ENCODE data around the gene YWHAQ.

GRCh38 chr2:9592699-9593098 lies 38.1 kb downstream of the YWHAQ start:
- TF ChIP-seq RXRA (IDR thresholded peaks at IDR 0.05; ENCODE audit: borderline replicate concordance, low read depth) (no peak), FOXJ3 (CRISPR knock-in tag; IDR thresholded peaks at IDR 0.05) (no peak), TEAD4 (IDR thresholded peaks at IDR 0.05; ENCODE audit: borderline replicate concordance, insufficient read depth) (no peak), ZBTB33 (IDR thresholded peaks at IDR 0.05; ENCODE audit: borderline replicate concordance, low read depth) (no peak), TAF1 (IDR thresholded peaks at IDR 0.05; ENCODE audit: borderline replicate concordance, low read depth, low read length) (no peak), EP300 (IDR thresholded peaks at IDR 0.05; ENCODE audit: borderline replicate concordance in 1 of 2, low read depth in 1 of 2, low read length in 1 of 2) (no peak)
- TF ChIP-seq, protein P1, sequence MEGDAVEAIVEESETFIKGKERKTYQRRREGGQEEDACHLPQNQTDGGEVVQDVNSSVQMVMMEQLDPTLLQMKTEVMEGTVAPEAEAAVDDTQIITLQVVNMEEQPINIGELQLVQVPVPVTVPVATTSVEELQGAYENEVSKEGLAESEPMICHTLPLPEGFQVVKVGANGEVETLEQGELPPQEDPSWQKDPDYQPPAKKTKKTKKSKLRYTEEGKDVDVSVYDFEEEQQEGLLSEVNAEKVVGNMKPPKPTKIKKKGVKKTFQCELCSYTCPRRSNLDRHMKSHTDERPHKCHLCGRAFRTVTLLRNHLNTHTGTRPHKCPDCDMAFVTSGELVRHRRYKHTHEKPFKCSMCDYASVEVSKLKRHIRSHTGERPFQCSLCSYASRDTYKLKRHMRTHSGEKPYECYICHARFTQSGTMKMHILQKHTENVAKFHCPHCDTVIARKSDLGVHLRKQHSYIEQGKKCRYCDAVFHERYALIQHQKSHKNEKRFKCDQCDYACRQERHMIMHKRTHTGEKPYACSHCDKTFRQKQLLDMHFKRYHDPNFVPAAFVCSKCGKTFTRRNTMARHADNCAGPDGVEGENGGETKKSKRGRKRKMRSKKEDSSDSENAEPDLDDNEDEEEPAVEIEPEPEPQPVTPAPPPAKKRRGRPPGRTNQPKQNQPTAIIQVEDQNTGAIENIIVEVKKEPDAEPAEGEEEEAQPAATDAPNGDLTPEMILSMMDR (IDR thresholded peaks at IDR 0.05): no peak

All from SK-N-SH (cell line).